Left lung (tissue), 10 donors: Measurements from ENCODE around the gene NALF2. TPM values are rescaled to one million over a fixed set of nuclear protein-coding genes. Genes with fewer than 3 reads are reported as not detected.

ENCODE experiments used
- ATAC-seq: fragments of 200-7000 bp; cut with Tn5 transposase; one replicate; pipeline ENCODE4 v1.9.1; 2020; ENCODE audit warnings: moderate library complexity
- DNase-seq, 4 donors: peaks; one replicate each; pipeline ENCODE4 v3.0.0-alpha.2; 2013 to 2020
- H3K27ac ChIP-seq, 2 donors: fragments of 200-600 bp; sonication (generic) in 1 of 2; one replicate each; pipeline versions ENCODE4 v1.5.0 to v1.8.0; 2020 to 2021
- H3K27me3 ChIP-seq, 2 donors: fragments of 200-600 bp; sonication (generic) in 1 of 2; one replicate each; pipeline versions ENCODE4 v1.5.0 to v1.8.0; 2020 to 2021
- H3K36me3 ChIP-seq, 2 donors: fragments of 200-600 bp; sonication (generic) in 1 of 2; one replicate each; pipeline versions ENCODE4 v1.5.0 to v1.8.0; 2020 to 2021
- H3K4me1 ChIP-seq, 2 donors: fragments of 200-600 bp; one replicate each; pipeline ENCODE4 v1.8.0; 2021
- H3K4me3 ChIP-seq, 2 donors: fragments of 200-600 bp; sonication (generic) in 1 of 2; one replicate each; pipeline versions ENCODE4 v1.5.0 to v1.8.0; 2020 to 2021; ENCODE audit warnings: mild to moderate bottlenecking in 1 of 2
- H3K9me3 ChIP-seq, 2 donors: fragments of 200-600 bp; sonication (generic) in 1 of 2; one replicate each; pipeline versions ENCODE4 v1.5.0 to v1.8.0; 2020 to 2021
- CTCF ChIP-seq, 2 donors: fragments of 200-600 bp; sonication (generic) in 1 of 2; IDR thresholded peaks; one replicate each; pipeline versions ENCODE4 v1.5.0 to v1.8.0; 2021; ENCODE audit warnings: antibody characterized with exemption in 2 of 2
- intact Hi-C, 2 donors: fragments of 100-400 bp; cut with DNase I; formaldehyde crosslinking; loops; one replicate each; pipeline versions ENCODE4 v1.11.2 to v1.14.2; 2022
- polyA plus RNA-seq, 6 donors: library from polyadenylated mRNA; unstranded; fragments of 120-200 nt; gene quantifications; one replicate each; pipeline ENCODE4 v1.2.1, GENCODE V29; 2013; ENCODE audit not compliant: insufficient read length in 6 of 6
- total RNA-seq, 2 donors: library from RNA; stranded (reverse); fragmentation: NEBNext Ultra II Directional; extraction: Animal tissue kit (Norgen Biotek cat#: 25700); gene quantifications; one replicate each; pipeline ENCODE4 v1.2.1, GENCODE V29; 2021
- donor health status: DM: no; HTN: yes; CAD: no.
- donor health status: DM: no; HTN: no; CAD: no.

Gene NALF2
- total and polyA plus RNA-seq, 8 donors = 0.03 to 0.26 (median 0.17) TPM; not detected in 1

GRCh38 chrX:69538321-69538876 is 34.3 kb downstream of the NALF2 start:
- ATAC-seq (peak; percentile 98), DNase-seq (peak; percentile 57 to 87 (median 72))
- Histone ChIP-seq H3K4me3 (peak overlapping the region in 1 of 2 donors; percentile 15), H3K27me3 (no peaks in the 10 kb centered on the region), H3K9me3 (no peaks in the 10 kb centered on the region), H3K36me3 (no peaks in the 10 kb centered on the region), H3K27ac (no peak overlapping the region), H3K4me1 (no peaks in the 10 kb centered on the region)
- TF ChIP-seq CTCF (IDR thresholded peaks at IDR 0.05) = peak; percentile 57 to 66
- intact Hi-C loops = loop anchor here in 1 of 2 donors (10.0 kb wide), 1 partner anchor 556 kb away; no protein-coding TSS in a partner anchor

- intact Hi-C loops = loop anchor here in 1 of 2 donors (10.0 kb wide), 1 partner anchor 555 kb away; no protein-coding TSS in a partner anchor
- Histone ChIP-seq H3K36me3 (no peaks in the 10 kb centered on the region), H3K4me1 (no peaks in the 10 kb centered on the region), H3K9me3 (no peaks in the 10 kb centered on the region), H3K27ac (no peak overlapping the region), H3K4me3 (no peak overlapping the region), H3K27me3 (no peaks in the 10 kb centered on the region)
- ATAC-seq = no peak
- DNase-seq = no peak
- no peak for TF ChIP-seq CTCF (IDR thresholded peaks at IDR 0.05)
These were observed 35.3 kb downstream of the NALF2 start for GRCh38 chrX:69539437-69539836.

GRCh38 chrX:69541956-69542355 is 37.8 kb downstream of the NALF2 start:
- no peak for TF ChIP-seq CTCF (IDR thresholded peaks at IDR 0.05)
- H3K4me1 ChIP-seq = no peaks in the 10 kb centered on the region
- ATAC-seq (no peak), DNase-seq (no peak)
- H3K4me3 ChIP-seq = no peak overlapping the region
- H3K27me3 ChIP-seq = no peaks in the 10 kb centered on the region
- intact Hi-C loops = no loop called here
- H3K9me3 ChIP-seq = no peaks in the 10 kb centered on the region
- no peaks in the 10 kb centered on the region for H3K36me3 ChIP-seq
- H3K27ac ChIP-seq = no peak overlapping the region

GRCh38 chrX:69543572-69543971 is 39.4 kb downstream of the NALF2 start:
- Histone ChIP-seq H3K27ac (no peak overlapping the region), H3K27me3 (no peaks in the 10 kb centered on the region), H3K4me3 (no peak overlapping the region), H3K9me3 (no peaks in the 10 kb centered on the region), H3K4me1 (no peaks in the 10 kb centered on the region), H3K36me3 (no peaks in the 10 kb centered on the region)
- TF ChIP-seq CTCF (IDR thresholded peaks at IDR 0.05) = no peak
- DNase-seq (no peak), ATAC-seq (no peak)
- intact Hi-C loops = no loop called here

- no peak for TF ChIP-seq CTCF (IDR thresholded peaks at IDR 0.05)
- Histone ChIP-seq H3K36me3 (no peaks in the 10 kb centered on the region), H3K9me3 (no peaks in the 10 kb centered on the region), H3K4me1 (no peaks in the 10 kb centered on the region), H3K27ac (no peak overlapping the region), H3K27me3 (no peaks in the 10 kb centered on the region), H3K4me3 (no peak overlapping the region)
- DNase-seq = no peak
- no peak for ATAC-seq
- intact Hi-C loops = no loop called here
These were observed 42.3 kb downstream of the NALF2 start for GRCh38 chrX:69546417-69546816.
